Measurements from ENCODE around the gene NME3. TPM values are rescaled to one million over a fixed set of nuclear protein-coding genes. Genes with fewer than 3 reads are reported as not detected.

The NME3 gene
- total RNA-seq: 10 to 100 TPM; 27.9 to 36.0 TPM

GRCh38 chr16:1771188-1771863 is at the start of gene NME3:
Gene NME3, minus strand, starts transcription at chr16:1771543. Its CDS starts 9 bp downstream, at chr16:1771534.

DNA sequence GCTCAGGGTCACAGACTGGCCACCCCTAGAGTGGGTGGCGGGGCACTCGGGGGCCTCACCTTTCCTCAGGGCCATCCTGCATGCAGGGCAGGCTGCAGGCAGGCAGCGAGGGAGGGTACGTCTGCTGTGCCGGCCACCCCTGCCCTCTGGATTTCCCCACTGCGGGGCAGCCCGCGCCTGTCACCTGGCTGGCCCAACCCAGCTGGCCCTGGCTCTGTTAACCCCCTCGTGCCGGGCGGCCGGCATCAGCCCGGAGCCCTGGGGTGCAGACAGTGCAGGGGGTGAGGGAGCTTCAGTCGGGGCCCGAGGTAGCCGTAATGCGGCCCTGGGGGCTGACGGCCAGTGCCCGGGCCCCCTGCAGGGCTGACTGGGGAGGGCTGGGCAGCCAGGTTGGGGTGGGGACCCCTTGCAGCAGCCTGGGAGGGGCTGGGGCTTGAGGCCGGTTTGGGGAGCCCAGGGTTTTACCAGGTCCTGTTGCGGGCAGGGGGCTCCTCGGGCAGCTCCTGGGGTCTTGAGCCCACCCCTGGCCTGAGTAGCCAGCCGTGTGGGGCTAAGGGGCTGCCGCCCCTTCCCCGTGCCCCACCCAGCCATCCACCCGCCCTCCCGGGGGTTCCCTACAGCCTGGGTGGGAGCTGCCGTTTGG is 22.4 kb upstream of the NME3 start, which contains the start of gene IGFALS:
IGFALS (minus strand) TSS at position 128 of the 643 bp plus-strand sequence; CDS start at position 75, 53 bp downstream.

DNA sequence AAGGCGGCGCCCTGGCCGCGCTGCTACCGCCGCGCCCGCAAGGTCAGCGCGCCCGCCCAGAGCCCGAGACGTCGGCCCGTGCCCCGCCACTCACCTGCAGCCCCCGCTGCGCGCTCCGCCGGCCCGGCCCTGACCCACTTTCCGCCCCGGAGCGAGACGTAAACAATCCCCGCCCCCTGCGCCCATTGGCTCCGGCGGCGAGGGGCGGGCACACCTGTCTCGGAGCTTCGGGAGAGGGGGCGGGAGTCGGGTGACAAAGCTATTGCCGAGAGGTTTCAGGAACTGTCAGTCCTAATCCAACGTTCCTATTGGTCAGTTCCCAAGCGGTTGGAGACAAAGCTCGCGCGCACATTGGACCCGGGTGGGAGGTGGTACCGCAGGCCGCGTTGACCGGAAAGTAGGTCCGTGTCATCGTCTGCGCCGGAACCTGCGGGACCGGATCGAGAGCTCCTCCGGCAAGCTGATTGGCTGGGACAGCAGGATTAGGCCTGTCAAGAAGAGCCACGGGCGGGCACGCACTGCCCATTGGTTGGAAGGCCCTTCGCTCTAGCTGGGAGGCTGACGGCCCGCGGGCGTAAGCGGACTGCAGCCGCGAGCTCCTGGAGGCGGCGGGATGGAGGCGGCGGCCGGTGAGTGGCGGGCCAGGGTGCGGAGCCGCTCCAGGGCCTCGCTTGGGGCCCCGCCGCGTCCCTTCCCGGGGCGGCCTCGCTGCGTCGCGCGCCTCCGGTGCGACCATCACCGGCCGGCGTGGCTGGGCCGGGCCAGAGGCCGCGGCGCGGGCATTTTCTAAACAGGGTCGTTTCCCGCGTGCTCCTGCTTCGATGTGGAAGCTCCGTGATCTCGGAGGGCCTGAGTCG is 11.3 kb upstream of the NME3 start, which contains the start of the genes NUBP2 and SPSB3:
NUBP2 (plus strand) TSS at position 553 of the 857 bp plus-strand sequence; CDS start at position 614, 61 bp downstream.
SPSB3 (minus strand) TSS at position 164 of the 857 bp plus-strand sequence. CDS start 1,088 bp downstream, outside the sequence.

GRCh38 chr16:1772908-1773702 is 1.8 kb upstream of the NME3 start, which contains the start of gene MRPS34:
Gene MRPS34, minus strand, starts transcription at chr16:1773134. Its CDS starts 15 bp downstream, at chr16:1773119.

DNA sequence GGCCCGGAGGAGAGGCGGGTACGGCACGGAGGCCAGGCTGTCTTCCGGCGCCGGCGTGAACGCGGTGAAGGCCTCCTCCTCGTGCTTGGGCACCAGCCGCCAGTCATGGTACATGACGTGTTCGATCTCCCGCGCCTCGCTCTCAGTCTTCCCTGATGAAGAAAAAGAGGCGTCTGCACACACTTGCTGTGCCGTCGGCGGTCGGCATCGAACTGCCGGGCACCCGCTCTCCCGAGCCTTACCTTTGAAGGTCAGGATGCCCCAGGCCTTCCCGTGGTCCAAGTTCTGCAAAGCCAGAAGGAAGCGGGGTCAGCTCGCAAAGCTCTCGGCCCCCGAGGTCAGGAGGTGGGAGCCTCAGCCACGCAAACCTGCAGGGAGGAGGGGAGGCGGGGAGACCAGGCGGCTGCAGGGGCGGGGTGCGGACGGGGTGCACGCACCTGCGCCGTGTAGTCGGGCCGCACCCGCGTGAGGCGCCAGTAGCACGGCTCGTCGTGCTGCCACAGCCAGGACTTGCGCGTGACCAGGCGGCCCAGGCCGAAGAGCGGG is 1.1 kb upstream of the NME3 start, which contains the start of gene EME2:
EME2 (plus strand) TSS at position 449 of the 546 bp plus-strand sequence. CDS start 418 bp downstream, outside the sequence.

Small RNAs within 50 kb of the gene (small RNA-seq; reads per million reads assigned to genes)
- gene MIR3177: 0.56 to 1.1 reads per million in 2 donors

Other genes with a start within 250 kb of the NME3 start
- 10 to 100 TPM in 1 of 2 donors, 1 to 10 TPM in 1; 1.7 to 10.3 TPM for gene TMEM204, start 237.9 kb downstream of the NME3 start, total RNA-seq
- 10 to 100 TPM; 14.3 to 26.2 TPM for gene IFT140, start 159.5 kb downstream of the NME3 start, total RNA-seq
- gene CRAMP1, start 159.2 kb downstream of the NME3 start, total RNA-seq: 10 to 100 TPM; 10.7 to 12.0 TPM
- 100 to 1,000 TPM in 1 of 2 donors, 10 to 100 TPM in 1; 60.6 to 129 TPM for gene JPT2, start 93.3 kb downstream of the NME3 start, total RNA-seq
- gene MAPK8IP3, start 65.3 kb downstream of the NME3 start, total RNA-seq: 10 to 100 TPM; 18.3 to 30.3 TPM
- gene EME2, start 1.3 kb upstream of the NME3 start, total RNA-seq: 10 to 100 TPM; 15.3 to 17.2 TPM
- gene MRPS34, start 1.6 kb upstream of the NME3 start, total RNA-seq: 100 to 1,000 TPM in 1 of 2 donors, 10 to 100 TPM in 1; 87.8 to 153 TPM
- 10 to 100 TPM; 19.3 to 23.1 TPM for gene SPSB3, start 11.0 kb upstream of the NME3 start, total RNA-seq
- 10 to 100 TPM; 59.5 to 80.3 TPM for gene NUBP2, start 11.4 kb upstream of the NME3 start, total RNA-seq
- gene IGFALS, start 22.2 kb upstream of the NME3 start, total RNA-seq: under 1 TPM in 1 of 2 donors, not detected in 1; 0.33 TPM
- gene HAGH, start 55.3 kb upstream of the NME3 start, total RNA-seq: 10 to 100 TPM; 46.6 to 61.9 TPM
- 100 to 1,000 TPM; 114 to 119 TPM for gene FAHD1, start 55.7 kb upstream of the NME3 start, total RNA-seq
- gene MEIOB, start 100.6 kb upstream of the NME3 start, total RNA-seq: 1 to 10 TPM in 1 of 2 donors, under 1 TPM in 1; under 0.01 to 1.3 TPM
- not detected for gene HS3ST6, start 146.9 kb upstream of the NME3 start, total RNA-seq
- 10 to 100 TPM; 11.4 to 16.0 TPM for gene MSRB1, start 171.7 kb upstream of the NME3 start, total RNA-seq
- not detected for gene RPL3L, start 183.1 kb upstream of the NME3 start, total RNA-seq
- 100 to 1,000 TPM; 131 to 144 TPM for gene NDUFB10, start 188.0 kb upstream of the NME3 start, total RNA-seq
- gene RPS2, start 193.3 kb upstream of the NME3 start, total RNA-seq: 1,000 to 10,000 TPM in 1 of 2 donors, 100 to 1,000 TPM in 1; 727 to 1,558 TPM
- gene RNF151, start 195.3 kb upstream of the NME3 start, total RNA-seq: not detected
- 10 to 100 TPM; 27.5 to 45.0 TPM for gene TBL3, start 200.5 kb upstream of the NME3 start, total RNA-seq
- gene NOXO1, start 209.9 kb upstream of the NME3 start, total RNA-seq: under 1 TPM in 1 of 2 donors, not detected in 1; 0.34 TPM
- gene GFER, start 212.7 kb upstream of the NME3 start, total RNA-seq: 10 to 100 TPM in 1 of 2 donors, 1 to 10 TPM in 1; 9.6 to 13.3 TPM
- under 1 TPM in 1 of 2 donors, not detected in 1; 0.69 TPM for gene SYNGR3, start 218.4 kb upstream of the NME3 start, total RNA-seq
- 10 to 100 TPM; 26.6 to 29.6 TPM for gene ZNF598, start 238.3 kb upstream of the NME3 start, total RNA-seq
- gene NPW, start 248.2 kb upstream of the NME3 start, total RNA-seq: under 1 TPM in 1 of 2 donors, not detected in 1; 0.33 TPM

All from melanocyte of skin (primary cell).